AG09309 (cell line): ENCODE measurements around the gene TNFSF13.

Source experiments
- DNase-seq: peaks from one replicate; pipeline ENCODE4 v3.0.0-alpha.2; 2010; ENCODE audit warnings: low read depth
- H3K4me3 ChIP-seq: 2 replicates; pipeline ENCODE4 v1.5.1; 2011; ENCODE audit warnings: mild to moderate bottlenecking, low read depth, low read length, moderate library complexity; ENCODE audit not compliant: control insufficient read depth
- CTCF ChIP-seq: IDR thresholded peaks from 2 replicates; pipeline ENCODE4 v1.5.1; 2011; ENCODE audit warnings: mild to moderate bottlenecking, low read depth, low read length, inconsistent platforms; ENCODE audit not compliant: insufficient read depth, control insufficient read depth; ENCODE audit errors: missing control alignments

Gene TNFSF13

GRCh38 chr17:7551396-7551795 lies 7.2 kb upstream of the TNFSF13 start:
- DNase-seq: no peak
- TF ChIP-seq CTCF: no peak
- H3K4me3 ChIP-seq: no peak overlapping the region

DNA sequence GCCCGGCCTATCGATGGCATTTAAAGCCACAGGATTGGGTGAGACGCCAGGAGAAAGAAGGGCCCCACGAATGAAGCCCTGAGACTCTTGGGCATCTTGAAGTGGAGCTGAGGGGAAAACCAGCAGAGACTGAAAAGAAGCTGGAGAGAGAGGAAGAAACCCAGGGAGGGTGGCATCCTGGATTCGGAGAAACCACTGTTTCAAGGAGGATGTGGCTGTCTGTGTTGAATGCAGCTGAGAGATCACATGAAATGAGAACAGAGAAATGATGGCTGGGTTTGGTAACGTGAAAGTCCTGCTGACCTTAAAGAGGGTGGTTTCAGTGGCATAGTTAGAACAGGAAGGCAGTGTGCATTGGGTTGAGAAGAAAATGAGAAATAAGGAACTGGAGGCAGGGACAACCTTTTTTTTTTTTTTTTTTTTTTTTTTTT lies 5.9 kb upstream of the TNFSF13 start:
- no peak for DNase-seq
- no peak overlapping the region for H3K4me3 ChIP-seq
- TF ChIP-seq CTCF: no peak

- H3K4me3 ChIP-seq: no peak overlapping the region
- no peak for TF ChIP-seq CTCF
- no peak for DNase-seq
These were observed 5.2 kb upstream of the TNFSF13 start for GRCh38 chr17:7553356-7553755.

DNA sequence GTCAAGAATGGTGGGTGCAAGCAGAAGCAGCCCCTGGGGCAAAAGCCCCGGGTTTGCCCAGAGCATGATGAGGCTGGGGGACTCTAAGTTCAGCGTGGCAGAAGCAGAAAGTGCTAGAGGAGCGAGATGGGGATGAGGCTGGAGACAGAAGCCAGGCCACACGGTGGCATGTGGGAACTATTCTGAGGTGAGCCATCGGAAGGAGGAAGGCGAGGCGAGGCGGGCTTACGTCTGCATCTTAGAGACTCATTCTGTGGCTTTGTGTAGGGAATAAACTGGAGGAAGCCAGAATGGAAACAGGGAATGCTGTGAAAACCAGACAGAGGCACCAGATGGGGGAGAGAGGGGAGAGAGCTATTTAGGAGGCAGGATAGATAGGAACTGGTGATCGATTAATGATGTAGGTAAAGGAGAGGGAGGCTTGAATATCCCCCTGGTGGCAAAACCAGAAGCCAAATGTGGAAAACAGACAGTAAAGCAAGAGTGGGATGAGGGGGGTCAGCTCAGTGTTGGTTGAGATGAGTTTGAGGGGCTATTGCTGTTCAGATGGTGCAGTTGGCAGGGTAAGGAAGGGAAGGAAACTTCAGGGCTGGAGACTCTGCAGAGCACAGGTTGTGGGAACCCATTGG lies 3.1 kb upstream of the TNFSF13 start:
- TF ChIP-seq CTCF: peak; percentile 23
- no peak for DNase-seq
- no peak overlapping the region for H3K4me3 ChIP-seq

- no peak for DNase-seq
These were observed 1.9 kb upstream of the TNFSF13 start for GRCh38 chr17:7556627-7557026.

GRCh38 chr17:7557147-7557764 lies 1.3 kb upstream of the TNFSF13 start:
- no peak for DNase-seq
- TF ChIP-seq CTCF: no peak
- H3K4me3 ChIP-seq: no peak overlapping the region

More at GRCh38 chr17:7556627-7557026, 1.9 kb upstream of the TNFSF13 start:
- TF ChIP-seq CTCF: no peak
- no peak overlapping the region for H3K4me3 ChIP-seq
